Measurements from ENCODE around the gene EYS.

EYS gene

GRCh38 chr6:65707126-65707826, at the start of gene EYS:
TSS of gene EYS (minus strand) at chr6:65707226. CDS start at chr6:65495410, 211,816 bp downstream.
- DNase-seq: no peak

- no peak for DNase-seq
These were observed 39.3 kb upstream of the EYS start for GRCh38 chr6:65746302-65746701.

GRCh38 chr6:65745614-65746013, 38.6 kb upstream of the EYS start:
- no peak for DNase-seq

- no peak for DNase-seq
These were observed 22.0 kb upstream of the EYS start for GRCh38 chr6:65728879-65729479.

- DNase-seq: no peak
These were observed 12.1 kb upstream of the EYS start for GRCh38 chr6:65719101-65719500.

- no peak for DNase-seq
These were observed 4.5 kb upstream of the EYS start for GRCh38 chr6:65711531-65711930.

GRCh38 chr6:65709099-65709830, 2.2 kb upstream of the EYS start:
- no peak for DNase-seq

- DNase-seq: no peak
These were observed 1.1 kb upstream of the EYS start for GRCh38 chr6:65708162-65708561.

GRCh38 chr6:65706436-65706835, 590 bp downstream of the EYS start:
- DNase-seq: no peak

- no peak for DNase-seq
These were observed 5.7 kb downstream of the EYS start for GRCh38 chr6:65701325-65701724.

- DNase-seq: no peak
These were observed 6.5 kb downstream of the EYS start for GRCh38 chr6:65700561-65700960.

- no peak for DNase-seq
These were observed 14.9 kb downstream of the EYS start for GRCh38 chr6:65692109-65692508.

- DNase-seq: no peak
These were observed 26.8 kb downstream of the EYS start for GRCh38 chr6:65680232-65680631.

GRCh38 chr6:65671922-65672321, 35.1 kb downstream of the EYS start:
- DNase-seq: no peak

GRCh38 chr6:65667916-65668656, 38.9 kb downstream of the EYS start:
- no peak for DNase-seq

GRCh38 chr6:65650086-65650485, 56.9 kb downstream of the EYS start:
- DNase-seq: no peak

GRCh38 chr6:65649392-65649791, 57.6 kb downstream of the EYS start:
- no peak for DNase-seq

GRCh38 chr6:65646544-65646943, 60.5 kb downstream of the EYS start:
- no peak for DNase-seq

GRCh38 chr6:65642776-65643175, 64.2 kb downstream of the EYS start:
- DNase-seq: no peak

- DNase-seq: no peak
These were observed 68.8 kb downstream of the EYS start for GRCh38 chr6:65638047-65638831.

GRCh38 chr6:65637289-65638046, 69.6 kb downstream of the EYS start:
- DNase-seq: no peak

GRCh38 chr6:65633501-65633900, 73.5 kb downstream of the EYS start:
- DNase-seq: peak; percentile 6

Measured in NCI-H226 (cell line).